ENCODE data around the gene HOXD3.

DNA sequence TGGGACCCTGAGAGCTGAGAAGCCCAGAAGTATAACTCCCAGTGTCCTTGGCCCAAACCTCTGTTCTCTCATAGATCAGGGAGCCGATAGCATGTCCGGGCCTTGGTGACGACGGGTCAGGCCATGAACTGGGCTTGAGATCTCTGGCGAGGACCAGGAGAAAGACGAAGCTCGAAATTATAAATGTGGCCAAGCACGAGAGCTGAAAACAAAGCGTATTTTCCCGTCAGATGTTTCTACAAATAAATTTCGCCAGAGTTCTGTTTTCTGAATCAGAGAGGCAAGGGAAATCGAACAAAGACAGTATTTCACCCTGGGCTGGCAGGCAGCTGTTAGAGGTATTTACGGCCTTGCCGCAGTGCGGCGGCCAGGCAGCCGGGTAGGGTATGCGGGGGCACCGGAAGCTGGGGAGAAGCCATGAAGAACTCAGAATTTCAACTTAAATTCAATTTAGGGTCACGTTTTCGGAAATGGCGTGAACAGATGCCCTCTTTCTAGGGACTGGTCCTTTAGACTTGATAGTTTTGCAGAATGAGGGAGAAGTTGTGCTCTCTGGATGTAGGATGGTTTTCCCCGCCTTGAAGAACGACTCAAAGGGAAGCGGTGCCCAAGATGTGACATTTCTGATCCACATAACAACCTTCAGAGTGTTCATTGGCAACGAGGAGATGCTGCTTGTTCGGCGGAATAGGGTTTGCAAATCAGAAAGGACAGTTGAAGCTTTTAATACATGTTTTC, 18.0 kb upstream of the HOXD3 start:
- TF ChIP-seq, protein P1, sequence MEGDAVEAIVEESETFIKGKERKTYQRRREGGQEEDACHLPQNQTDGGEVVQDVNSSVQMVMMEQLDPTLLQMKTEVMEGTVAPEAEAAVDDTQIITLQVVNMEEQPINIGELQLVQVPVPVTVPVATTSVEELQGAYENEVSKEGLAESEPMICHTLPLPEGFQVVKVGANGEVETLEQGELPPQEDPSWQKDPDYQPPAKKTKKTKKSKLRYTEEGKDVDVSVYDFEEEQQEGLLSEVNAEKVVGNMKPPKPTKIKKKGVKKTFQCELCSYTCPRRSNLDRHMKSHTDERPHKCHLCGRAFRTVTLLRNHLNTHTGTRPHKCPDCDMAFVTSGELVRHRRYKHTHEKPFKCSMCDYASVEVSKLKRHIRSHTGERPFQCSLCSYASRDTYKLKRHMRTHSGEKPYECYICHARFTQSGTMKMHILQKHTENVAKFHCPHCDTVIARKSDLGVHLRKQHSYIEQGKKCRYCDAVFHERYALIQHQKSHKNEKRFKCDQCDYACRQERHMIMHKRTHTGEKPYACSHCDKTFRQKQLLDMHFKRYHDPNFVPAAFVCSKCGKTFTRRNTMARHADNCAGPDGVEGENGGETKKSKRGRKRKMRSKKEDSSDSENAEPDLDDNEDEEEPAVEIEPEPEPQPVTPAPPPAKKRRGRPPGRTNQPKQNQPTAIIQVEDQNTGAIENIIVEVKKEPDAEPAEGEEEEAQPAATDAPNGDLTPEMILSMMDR (IDR thresholded peaks at IDR 0.05 in 4 of 5, conservative IDR thresholded peaks at IDR 0.05 in 1 of 5), result no peak
- TF ChIP-seq POLR2A (IDR thresholded peaks at IDR 0.05), result no peak
